Neural cell (in vitro differentiated cells): ENCODE data around the gene FGD3. TPM values are rescaled to one million over a fixed set of nuclear protein-coding genes. Genes with fewer than 3 reads are reported as not detected.

Experiments used
- H2AFZ ChIP-seq: fragments of 200-600, 300-800 bp; sonication (generic), shearing (Covaris generic); 2 replicates; pipeline ENCODE4 v1.6.0; 2014; ENCODE audit warnings: low read depth, mild to moderate bottlenecking, antibody characterized with exemption, low read length, moderate library complexity
- H3F3A ChIP-seq: fragments of 200-600 bp; shearing (Covaris generic); 2 replicates; pipeline ENCODE4 v1.6.1; 2016; ENCODE audit warnings: mild to moderate bottlenecking, moderate library complexity, mixed read lengths, antibody characterized with exemption, low read length; ENCODE audit not compliant: insufficient read depth, poor library complexity, severe bottlenecking
- H3K27ac ChIP-seq: fragments of 200-600, 300-800 bp; sonication (generic), shearing (Covaris generic); 2 replicates; pipeline ENCODE4 v1.5.1; 2014; ENCODE audit warnings: mild to moderate bottlenecking, low read length, moderate library complexity
- H3K27me3 ChIP-seq: fragments of 300-800, 200-600 bp; sonication (generic), shearing (Covaris generic); 2 replicates; pipeline ENCODE4 v1.6.0; 2014; ENCODE audit warnings: mild to moderate bottlenecking, low read depth, low read length, moderate library complexity; ENCODE audit not compliant: insufficient read depth
- H3K36me3 ChIP-seq: fragments of 300-800, 200-600 bp; sonication (generic), shearing (Covaris generic); 2 replicates; pipeline ENCODE4 v1.5.1; 2014; ENCODE audit warnings: mild to moderate bottlenecking, antibody characterized with exemption, low read length, moderate library complexity; ENCODE audit not compliant: insufficient read depth
- H3K4me2 ChIP-seq: fragments of 300-800, 200-600 bp; sonication (generic), shearing (Covaris generic); 2 replicates; pipeline ENCODE4 v1.6.0; 2014; ENCODE audit warnings: mild to moderate bottlenecking, low read length
- H3K4me3 ChIP-seq: fragments of 300-800, 200-600 bp; sonication (generic), shearing (Covaris generic); 2 replicates; pipeline ENCODE4 v1.5.1; 2014; ENCODE audit warnings: mild to moderate bottlenecking, low read length, moderate library complexity
- H3K79me2 ChIP-seq: fragments of 200-600 bp; shearing (Covaris generic); replicated peaks from 2 replicates; pipeline ENCODE4 v1.6.0; 2014; ENCODE audit warnings: mild to moderate bottlenecking, low read length, moderate library complexity; ENCODE audit not compliant: insufficient read depth
- H3K9ac ChIP-seq: fragments of 300-800, 200-600 bp; sonication (generic), shearing (Covaris generic); 2 replicates; pipeline ENCODE4 v1.6.1; 2016; ENCODE audit warnings: mild to moderate bottlenecking, low read length, mixed read lengths
- H3K9me2 ChIP-seq: fragments of 200-600 bp; shearing (Covaris generic); 2 replicates; pipeline ENCODE4 v1.6.1; 2016; ENCODE audit warnings: mild to moderate bottlenecking, low read length, mixed read lengths; ENCODE audit not compliant: insufficient read depth
- H3K9me3 ChIP-seq: fragments of 200-600, 300-800 bp; sonication (generic), shearing (Covaris generic); 2 replicates; pipeline ENCODE4 v1.6.1; 2016; ENCODE audit warnings: mild to moderate bottlenecking, mixed run types, low read length, moderate library complexity, mixed read lengths
- H4K20me1 ChIP-seq: fragments of 200-600 bp; shearing (Covaris generic); 2 replicates; pipeline ENCODE4 v1.6.1; 2016; ENCODE audit warnings: mild to moderate bottlenecking, mixed run types; ENCODE audit not compliant: insufficient read depth
- EP300 ChIP-seq: fragments of 450-650 bp; conservative IDR thresholded peaks from 2 replicates; pipeline ENCODE4 v1.6.1; 2014; ENCODE audit warnings: antibody characterized with exemption, mild to moderate bottlenecking, moderate library complexity; ENCODE audit not compliant: poor library complexity, severe bottlenecking
- EZH2 ChIP-seq: fragments of 200-600, 300-800 bp; shearing (Covaris generic), sonication (generic); IDR thresholded peaks from 2 replicates; pipeline ENCODE4 v1.6.1; 2014; ENCODE audit warnings: antibody characterized with exemption, low read length, borderline replicate concordance, mild to moderate bottlenecking; ENCODE audit not compliant: insufficient read depth, poor library complexity, severe bottlenecking
- MXI1 ChIP-seq: fragments of 450-650 bp; conservative IDR thresholded peaks from 2 replicates; pipeline ENCODE4 v1.6.1; 2014; ENCODE audit warnings: antibody characterized with exemption, mild to moderate bottlenecking; ENCODE audit not compliant: poor library complexity, severe bottlenecking
- POLR2AphosphoS5 ChIP-seq: IDR thresholded peaks from 2 replicates; pipeline ENCODE4 v1.6.1; 2012
- RAD21 ChIP-seq: fragments of 450-650 bp; conservative IDR thresholded peaks from 2 replicates; pipeline ENCODE4 v1.6.1; 2014; ENCODE audit warnings: antibody characterized with exemption, mild to moderate bottlenecking, moderate library complexity
- SMC3 ChIP-seq: fragments of 450-650 bp; conservative IDR thresholded peaks from 2 replicates; pipeline ENCODE4 v1.6.1; 2014; ENCODE audit warnings: antibody characterized with exemption, mild to moderate bottlenecking, moderate library complexity; ENCODE audit not compliant: poor library complexity
- TAF1 ChIP-seq: IDR thresholded peaks from 2 replicates; pipeline ENCODE4 v1.6.1; 2012; ENCODE audit warnings: low read depth
- polyA plus RNA-seq: library from polyadenylated mRNA; depleted of rRNA; stranded (reverse); fragments of >200 nt; gene quantifications from 2 replicates; pipeline ENCODE4 v1.2.3, GENCODE V29; 2014
- TF ChIP-seq, protein P1 (sequence below): IDR thresholded peaks from 2 replicates; pipeline ENCODE4 v1.6.1; 2012; ENCODE audit warnings: borderline replicate concordance
- TF ChIP-seq, protein P2 (sequence below): fragments of 450-650 bp; IDR thresholded peaks from 2 replicates; pipeline ENCODE4 v1.5.1; 2014; ENCODE audit warnings: antibody characterized with exemption, mild to moderate bottlenecking, moderate library complexity; ENCODE audit not compliant: poor library complexity, severe bottlenecking

The FGD3 gene
- polyA plus RNA-seq, 1 donor from 2014 or later, result 8.3 TPM

DNA sequence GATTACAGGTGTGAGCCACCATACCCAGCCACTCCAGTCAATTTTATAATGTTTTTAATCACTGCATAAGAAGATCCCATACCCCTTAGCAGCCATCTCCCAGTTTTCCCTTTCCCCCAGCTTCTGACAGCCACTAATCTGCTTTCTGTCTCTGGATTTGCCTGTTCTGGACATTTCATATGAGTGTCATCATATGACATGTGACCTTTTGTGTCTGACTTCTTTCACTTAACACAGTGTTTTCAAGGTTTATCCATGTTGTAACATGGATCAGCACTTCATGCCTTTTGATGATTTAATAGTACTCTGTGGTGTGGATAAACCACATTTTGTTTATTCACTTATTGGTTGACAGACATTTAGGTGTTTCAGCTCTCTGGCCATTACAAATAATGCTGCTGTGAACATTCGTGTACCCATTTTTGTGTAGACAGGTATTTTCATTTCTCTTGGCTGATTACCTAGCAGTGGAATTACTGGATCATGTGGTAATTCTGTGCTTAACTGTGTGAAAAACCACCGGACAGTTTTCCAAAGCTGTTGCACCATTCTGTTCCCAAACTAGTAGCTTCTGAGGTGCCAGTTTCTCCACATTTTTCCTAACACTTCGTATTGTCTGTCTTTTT is 119.8 kb downstream of the FGD3 start:
- TF ChIP-seq RAD21 (no peak), MXI1 (no peak), POLR2AphosphoS5 (no peak), SMC3 (no peak), EP300 (no peak), EZH2 (no peak), TAF1 (no peak)
- TF ChIP-seq, protein P1, sequence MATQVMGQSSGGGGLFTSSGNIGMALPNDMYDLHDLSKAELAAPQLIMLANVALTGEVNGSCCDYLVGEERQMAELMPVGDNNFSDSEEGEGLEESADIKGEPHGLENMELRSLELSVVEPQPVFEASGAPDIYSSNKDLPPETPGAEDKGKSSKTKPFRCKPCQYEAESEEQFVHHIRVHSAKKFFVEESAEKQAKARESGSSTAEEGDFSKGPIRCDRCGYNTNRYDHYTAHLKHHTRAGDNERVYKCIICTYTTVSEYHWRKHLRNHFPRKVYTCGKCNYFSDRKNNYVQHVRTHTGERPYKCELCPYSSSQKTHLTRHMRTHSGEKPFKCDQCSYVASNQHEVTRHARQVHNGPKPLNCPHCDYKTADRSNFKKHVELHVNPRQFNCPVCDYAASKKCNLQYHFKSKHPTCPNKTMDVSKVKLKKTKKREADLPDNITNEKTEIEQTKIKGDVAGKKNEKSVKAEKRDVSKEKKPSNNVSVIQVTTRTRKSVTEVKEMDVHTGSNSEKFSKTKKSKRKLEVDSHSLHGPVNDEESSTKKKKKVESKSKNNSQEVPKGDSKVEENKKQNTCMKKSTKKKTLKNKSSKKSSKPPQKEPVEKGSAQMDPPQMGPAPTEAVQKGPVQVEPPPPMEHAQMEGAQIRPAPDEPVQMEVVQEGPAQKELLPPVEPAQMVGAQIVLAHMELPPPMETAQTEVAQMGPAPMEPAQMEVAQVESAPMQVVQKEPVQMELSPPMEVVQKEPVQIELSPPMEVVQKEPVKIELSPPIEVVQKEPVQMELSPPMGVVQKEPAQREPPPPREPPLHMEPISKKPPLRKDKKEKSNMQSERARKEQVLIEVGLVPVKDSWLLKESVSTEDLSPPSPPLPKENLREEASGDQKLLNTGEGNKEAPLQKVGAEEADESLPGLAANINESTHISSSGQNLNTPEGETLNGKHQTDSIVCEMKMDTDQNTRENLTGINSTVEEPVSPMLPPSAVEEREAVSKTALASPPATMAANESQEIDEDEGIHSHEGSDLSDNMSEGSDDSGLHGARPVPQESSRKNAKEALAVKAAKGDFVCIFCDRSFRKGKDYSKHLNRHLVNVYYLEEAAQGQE, result no peak
- TF ChIP-seq, protein P2, sequence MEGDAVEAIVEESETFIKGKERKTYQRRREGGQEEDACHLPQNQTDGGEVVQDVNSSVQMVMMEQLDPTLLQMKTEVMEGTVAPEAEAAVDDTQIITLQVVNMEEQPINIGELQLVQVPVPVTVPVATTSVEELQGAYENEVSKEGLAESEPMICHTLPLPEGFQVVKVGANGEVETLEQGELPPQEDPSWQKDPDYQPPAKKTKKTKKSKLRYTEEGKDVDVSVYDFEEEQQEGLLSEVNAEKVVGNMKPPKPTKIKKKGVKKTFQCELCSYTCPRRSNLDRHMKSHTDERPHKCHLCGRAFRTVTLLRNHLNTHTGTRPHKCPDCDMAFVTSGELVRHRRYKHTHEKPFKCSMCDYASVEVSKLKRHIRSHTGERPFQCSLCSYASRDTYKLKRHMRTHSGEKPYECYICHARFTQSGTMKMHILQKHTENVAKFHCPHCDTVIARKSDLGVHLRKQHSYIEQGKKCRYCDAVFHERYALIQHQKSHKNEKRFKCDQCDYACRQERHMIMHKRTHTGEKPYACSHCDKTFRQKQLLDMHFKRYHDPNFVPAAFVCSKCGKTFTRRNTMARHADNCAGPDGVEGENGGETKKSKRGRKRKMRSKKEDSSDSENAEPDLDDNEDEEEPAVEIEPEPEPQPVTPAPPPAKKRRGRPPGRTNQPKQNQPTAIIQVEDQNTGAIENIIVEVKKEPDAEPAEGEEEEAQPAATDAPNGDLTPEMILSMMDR, result no peak
- no peak overlapping the region for H3K4me2 ChIP-seq
- H4K20me1 ChIP-seq, result no peaks in the 10 kb centered on the region
- H2AFZ ChIP-seq, result no peak overlapping the region
- H3K9ac ChIP-seq, result no peak overlapping the region
- no peaks in the 10 kb centered on the region for H3F3A ChIP-seq
- H3K27ac ChIP-seq, result no peak overlapping the region
- no peaks in the 10 kb centered on the region for H3K27me3 ChIP-seq
- no peak overlapping the region for H3K4me3 ChIP-seq
- H3K36me3 ChIP-seq, result no peaks in the 10 kb centered on the region
- H3K79me2 ChIP-seq, result no peaks in the 10 kb centered on the region
- no peaks in the 10 kb centered on the region for H3K9me3 ChIP-seq
- H3K9me2 ChIP-seq, result no peaks in the 10 kb centered on the region

DNA sequence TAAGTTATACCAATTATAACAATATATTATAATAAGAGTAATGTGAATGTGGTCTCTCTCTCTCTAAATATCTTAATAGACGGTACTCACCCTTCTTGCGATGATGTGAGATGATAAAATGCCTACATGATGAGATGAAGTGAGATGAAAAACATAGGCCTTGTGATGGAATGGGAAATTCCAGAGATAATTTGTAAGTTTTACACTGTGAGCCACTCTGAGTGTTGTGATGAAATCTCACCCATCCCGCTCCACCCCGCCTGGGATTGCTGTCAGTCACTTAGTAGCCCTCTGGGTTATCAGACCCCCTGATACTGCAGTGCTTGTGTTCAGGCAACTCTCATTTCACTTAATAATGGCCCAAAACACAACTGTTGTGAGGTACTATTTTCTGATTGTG is 121.6 kb downstream of the FGD3 start:
- no peak overlapping the region for H3K27ac ChIP-seq
- no peaks in the 10 kb centered on the region for H4K20me1 ChIP-seq
- no peaks in the 10 kb centered on the region for H3K9me2 ChIP-seq
- H3K9me3 ChIP-seq, result no peaks in the 10 kb centered on the region
- no peaks in the 10 kb centered on the region for H3K36me3 ChIP-seq
- no peaks in the 10 kb centered on the region for H3K79me2 ChIP-seq
- TF ChIP-seq MXI1 (no peak), SMC3 (no peak), RAD21 (no peak), EP300 (no peak), POLR2AphosphoS5 (no peak)
- TF ChIP-seq, protein P1, result no peak
- TF ChIP-seq, protein P2, result no peak
- no peak overlapping the region for H2AFZ ChIP-seq
- H3F3A ChIP-seq, result no peaks in the 10 kb centered on the region
- no peak overlapping the region for H3K4me2 ChIP-seq
- no peaks in the 10 kb centered on the region for H3K27me3 ChIP-seq
- no peak overlapping the region for H3K4me3 ChIP-seq
- H3K9ac ChIP-seq, result no peak overlapping the region
